Stimulated activated CD8-positive, alpha-beta memory T cell treated with anti-CD3 and anti-CD28 coated beads, Interleukin-2, amount 100 ng/mL, for 48 hours (primary cell): ENCODE results near the gene KIF21A.

Experiments
- DNase-seq, 2 donors: peaks; one replicate each; pipeline ENCODE4 v3.0.0-alpha.2; 2020; ENCODE audit warnings: low read depth in 2 of 2

KIF21A gene

DNA sequence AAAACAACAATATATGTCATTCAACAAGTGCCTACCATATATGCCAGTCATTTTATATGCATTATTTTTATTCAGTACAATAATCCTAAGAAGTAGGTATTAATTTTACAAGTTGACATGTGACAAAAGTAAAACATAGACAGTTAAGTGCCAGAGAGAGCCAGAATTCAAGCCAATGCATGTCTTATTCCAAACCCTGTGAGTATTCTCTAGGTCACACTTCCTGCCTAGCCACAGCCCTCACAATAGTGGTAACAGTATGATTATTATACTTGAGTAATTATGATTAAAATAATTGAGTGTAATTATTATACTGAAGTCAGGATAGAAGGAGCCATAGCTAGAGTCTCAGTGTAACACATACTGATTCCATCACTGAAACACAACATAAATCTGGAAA is 52.2 kb downstream of the KIF21A start:
- DNase-seq: no peak

DNA sequence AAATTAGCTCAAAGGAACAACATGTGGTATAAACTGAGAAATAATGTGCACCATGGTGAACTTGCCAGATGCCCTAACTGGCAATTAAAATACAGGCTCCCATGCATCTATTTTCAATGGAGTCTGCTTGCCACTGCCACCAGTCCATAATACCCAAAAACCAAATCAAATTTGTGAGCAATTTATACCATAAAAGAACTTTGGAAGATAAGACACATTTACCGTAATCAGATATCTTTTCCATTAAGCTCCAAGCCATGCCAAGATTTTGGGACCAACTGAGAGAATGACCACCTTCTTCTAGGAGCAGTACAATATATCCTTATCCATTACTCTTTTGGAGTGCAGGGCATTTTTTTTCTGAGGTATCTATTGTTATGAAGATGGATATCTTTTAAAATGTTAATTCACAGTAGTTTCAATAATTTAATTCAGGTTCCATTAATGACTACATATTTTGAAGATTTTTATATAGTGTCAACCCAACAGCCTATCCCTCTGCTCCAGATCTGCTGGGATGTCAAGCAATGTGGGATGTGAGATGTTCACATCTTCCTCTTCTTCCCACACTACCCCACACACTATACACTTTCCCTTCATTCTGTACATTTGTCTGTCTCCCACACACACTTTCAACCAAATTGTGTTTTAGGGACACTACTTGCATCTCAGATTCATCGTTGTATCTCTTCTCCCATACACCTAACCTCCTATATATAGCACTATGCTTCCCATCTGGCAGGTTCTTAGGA is 53.3 kb downstream of the KIF21A start:
- DNase-seq: no peak

GRCh38 chr12:39386335-39386734 is 56.6 kb downstream of the KIF21A start:
- DNase-seq: no peak

- DNase-seq: no peak
Measured at GRCh38 chr12:39383114-39383513, 59.8 kb downstream of the KIF21A start.

DNA sequence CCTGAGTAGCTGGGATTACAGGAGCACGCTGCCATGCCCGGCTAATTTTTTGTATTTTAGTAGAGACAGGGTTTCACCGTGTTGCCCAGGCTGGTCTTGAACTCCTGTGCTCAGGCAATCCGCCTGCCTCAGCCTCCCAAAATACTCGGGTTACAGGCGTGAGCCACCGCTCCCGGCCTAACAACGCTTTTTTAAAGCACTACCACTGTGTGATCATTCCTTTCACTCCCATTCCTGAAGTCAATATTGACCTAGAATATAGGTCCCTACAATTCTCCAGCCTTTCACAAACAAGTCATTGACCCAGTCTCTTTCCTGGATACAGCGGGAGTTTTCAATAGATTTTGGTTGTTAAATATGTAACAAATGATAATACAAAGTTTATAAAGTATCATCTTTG is 62.8 kb downstream of the KIF21A start:
- DNase-seq: no peak

DNA sequence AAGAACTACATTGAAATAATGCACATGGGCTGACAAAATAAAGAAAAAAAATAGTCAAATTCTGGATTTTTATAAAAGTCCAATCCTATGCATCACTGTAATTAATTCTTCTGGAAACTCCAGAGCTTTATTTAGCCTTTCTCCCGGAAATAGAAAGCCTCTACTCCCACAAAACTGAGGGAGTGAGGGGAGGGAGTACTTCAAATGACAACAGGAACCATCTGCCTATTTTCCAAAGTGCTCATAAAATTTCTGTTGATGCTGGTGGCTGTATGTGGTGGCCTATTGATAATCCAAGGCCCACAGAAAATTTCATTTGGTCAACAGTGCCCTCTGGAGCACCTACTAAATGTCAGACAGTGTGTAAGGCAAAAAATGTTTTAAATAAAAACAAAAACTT is 64.6 kb downstream of the KIF21A start:
- no peak for DNase-seq

- no peak for DNase-seq
Measured at GRCh38 chr12:39375206-39375808, 67.6 kb downstream of the KIF21A start.

DNA sequence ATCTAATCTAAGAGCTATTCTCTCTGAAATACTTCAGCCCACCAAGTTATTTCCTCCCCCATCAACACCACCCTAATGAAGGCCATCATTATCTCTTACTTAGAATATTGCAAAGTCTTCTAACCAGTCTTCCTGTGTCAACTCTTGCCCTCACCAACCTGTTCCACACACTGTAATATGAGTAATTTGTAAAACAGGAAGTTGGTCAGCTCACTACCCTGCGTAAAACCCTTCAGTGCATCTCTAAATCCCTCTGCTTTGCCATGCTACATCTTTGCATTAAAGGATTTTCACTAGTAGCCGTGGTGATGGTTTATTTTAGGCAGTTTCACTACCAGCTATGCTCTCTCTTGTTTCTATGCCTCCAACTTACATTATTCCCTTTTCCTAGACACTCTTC is 70.0 kb downstream of the KIF21A start:
- no peak for DNase-seq

- no peak for DNase-seq
Measured at GRCh38 chr12:39372204-39372925, 70.6 kb downstream of the KIF21A start.

GRCh38 chr12:39369756-39370155 is 73.2 kb downstream of the KIF21A start:
- DNase-seq: no peak

DNA sequence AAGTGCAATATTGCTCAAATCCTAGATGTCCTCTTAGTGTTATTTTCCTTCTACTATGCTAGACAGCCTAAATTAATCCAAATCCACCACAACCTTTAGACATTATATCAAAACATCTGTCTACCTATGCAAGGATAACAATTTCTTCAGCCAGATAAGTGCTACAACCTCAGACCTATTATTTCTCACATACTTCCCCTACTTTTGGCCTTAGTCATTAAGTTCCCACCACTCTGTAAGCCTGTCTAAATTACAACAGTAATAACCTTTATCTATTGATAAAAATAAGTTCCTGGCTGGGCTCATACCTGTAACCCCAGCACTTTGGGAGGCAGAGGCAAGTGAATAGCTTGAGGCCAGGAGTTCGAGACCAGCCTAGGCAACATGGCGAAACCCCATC is 74.0 kb downstream of the KIF21A start:
- no peak for DNase-seq

GRCh38 chr12:39368096-39368495 is 74.8 kb downstream of the KIF21A start:
- no peak for DNase-seq

DNA sequence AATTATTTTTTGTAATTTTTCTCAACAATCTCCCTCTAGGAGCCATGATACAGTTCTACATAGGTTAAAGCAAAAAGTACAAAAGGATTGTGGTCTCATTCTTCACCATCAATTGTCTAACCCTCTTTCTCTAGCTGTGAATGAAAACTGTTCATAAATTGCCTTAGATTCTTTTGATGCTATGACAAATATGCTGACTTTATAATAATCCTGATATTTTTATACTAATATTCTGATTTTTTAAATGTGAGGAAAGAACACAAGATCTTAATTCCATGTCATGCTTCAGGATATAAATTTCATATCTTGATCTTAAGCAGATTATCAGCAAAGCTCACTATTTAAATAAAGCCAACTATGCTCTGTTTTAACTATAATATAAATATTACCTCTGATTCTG is 75.4 kb downstream of the KIF21A start:
- no peak for DNase-seq

DNA sequence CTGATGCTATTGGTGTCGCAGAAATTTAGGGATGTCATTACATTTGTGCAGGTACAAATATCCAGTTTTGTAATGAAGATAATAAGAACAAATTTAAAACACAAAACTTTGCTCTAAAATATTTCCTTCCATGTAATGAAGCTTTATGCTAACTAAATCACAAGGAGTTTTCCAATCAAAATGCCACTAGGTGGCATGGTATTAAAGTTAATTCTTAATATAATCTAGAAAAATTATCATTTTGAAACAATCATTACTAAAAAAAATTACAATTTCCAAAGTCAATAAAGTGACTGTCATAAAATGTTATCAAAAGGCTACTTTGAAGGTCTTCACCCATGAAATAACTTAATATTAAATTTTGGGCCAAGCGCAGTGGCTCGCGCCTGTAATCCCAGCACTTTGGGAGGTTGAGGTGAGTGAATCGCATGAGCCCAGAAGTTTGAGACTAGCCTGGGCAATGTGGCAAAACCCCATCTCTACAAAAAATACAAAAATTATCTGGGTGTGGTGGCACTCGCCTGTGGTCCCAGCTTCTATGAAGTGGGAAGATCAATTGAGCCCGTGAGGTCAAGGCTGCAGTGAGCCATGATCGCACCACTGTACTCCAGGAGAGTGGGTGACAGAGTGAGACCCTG is 77.4 kb downstream of the KIF21A start:
- DNase-seq: no peak

DNA sequence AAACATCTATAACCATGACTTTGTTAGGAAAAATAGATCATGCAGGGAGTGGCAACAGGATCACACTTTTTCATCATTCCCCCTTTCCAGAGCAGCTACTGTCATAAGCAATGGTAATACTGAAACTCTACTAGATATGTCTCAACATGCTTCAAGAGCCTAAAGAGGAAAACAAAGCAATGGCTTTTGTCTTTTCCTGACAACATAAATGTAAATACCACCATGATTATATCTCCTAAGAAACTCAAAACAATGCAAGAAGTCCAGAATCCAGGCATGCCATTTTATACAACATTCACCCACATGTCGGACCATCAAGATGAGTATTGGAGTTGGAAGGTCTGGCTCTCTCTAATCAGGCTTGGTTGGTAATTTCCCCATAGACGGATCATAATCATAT is 78.7 kb downstream of the KIF21A start:
- no peak for DNase-seq

DNA sequence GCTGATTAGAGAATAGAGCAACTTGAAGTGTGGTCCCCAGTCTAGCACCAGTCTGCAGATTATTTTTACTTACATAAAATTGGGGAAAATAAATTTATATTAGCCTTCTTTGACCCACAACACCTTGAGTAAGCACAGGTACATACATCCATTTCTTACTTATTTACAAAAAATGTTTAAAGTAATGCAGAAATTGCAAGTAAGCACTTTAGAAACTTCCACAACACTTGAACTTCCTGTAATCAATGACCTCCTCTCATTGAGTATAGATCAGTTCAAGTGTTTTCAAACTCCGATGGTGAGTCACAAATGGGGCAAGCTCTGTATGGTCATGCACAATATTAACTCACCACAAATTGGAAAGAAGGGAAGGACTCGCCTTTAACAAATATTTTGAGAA is 83.3 kb downstream of the KIF21A start:
- no peak for DNase-seq

GRCh38 chr12:39357041-39357440 is 85.9 kb downstream of the KIF21A start:
- DNase-seq: no peak

DNA sequence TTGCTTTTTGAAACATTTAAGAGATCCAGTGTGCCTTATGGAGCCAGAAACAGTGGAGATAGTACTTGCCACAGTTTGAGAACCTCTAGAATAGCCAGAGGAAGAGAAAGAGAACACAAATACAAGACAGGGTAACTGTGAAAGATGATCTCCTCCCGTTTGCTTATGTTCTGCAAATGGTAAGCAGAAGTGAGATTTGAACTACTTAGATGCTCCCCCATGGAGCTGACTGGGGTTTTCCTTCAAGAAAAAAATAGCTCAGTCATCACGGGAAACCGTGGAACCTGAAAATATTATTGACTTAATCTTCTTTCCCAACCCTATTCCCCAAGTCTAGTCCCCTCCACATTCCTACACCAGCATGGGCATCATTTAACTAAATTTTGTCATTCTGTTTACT is 87.1 kb downstream of the KIF21A start:
- DNase-seq: no peak

DNA sequence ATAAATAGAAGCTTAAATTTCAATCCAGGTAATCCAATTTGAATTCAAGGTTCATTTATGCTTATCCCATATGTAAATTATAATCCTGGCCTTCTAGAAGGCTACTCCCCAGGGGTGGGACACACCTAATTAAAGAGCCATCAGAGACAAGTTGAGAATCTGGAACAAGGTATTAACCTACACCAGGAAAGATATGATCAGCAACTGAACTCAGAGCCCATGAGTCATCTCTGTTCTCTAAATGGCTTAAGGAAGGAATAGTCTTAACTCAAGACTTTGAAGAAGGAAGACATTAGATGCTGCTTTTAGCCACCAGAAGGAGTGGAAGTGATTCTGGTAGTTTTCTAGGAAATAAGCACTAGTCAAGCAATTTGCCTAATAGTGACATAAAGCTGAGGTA is 88.0 kb downstream of the KIF21A start:
- DNase-seq: no peak

DNA sequence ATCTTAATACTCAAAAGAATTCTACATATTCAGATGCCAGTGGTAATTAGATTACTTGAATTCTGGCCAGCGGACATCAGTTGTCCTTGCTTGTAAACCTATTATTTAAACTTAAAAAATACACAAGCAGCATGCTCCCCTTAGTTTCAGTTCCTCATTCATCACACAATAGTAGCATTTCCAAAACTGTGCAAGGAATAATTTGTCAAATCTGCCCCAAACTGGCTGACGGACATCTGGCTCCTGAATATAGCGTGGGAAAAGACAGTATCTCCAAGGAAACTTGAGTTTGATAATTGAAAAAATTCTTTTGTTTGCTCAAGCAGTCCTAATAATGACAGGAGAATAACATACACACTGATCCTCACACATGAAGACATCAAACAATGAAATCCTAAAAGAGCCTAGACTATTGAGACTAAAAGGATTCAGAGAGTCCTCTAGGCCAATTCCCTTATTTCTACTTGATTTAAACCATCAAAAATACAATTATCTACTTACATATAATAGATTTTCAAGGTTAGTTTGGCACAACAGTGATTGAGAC is 90.4 kb downstream of the KIF21A start:
- no peak for DNase-seq

GRCh38 chr12:39351153-39351552 is 91.8 kb downstream of the KIF21A start:
- DNase-seq: no peak

GRCh38 chr12:39348941-39349626 is 93.8 kb downstream of the KIF21A start:
- no peak for DNase-seq
